ENCODE data around the gene FHL1.

Gene FHL1

DNA sequence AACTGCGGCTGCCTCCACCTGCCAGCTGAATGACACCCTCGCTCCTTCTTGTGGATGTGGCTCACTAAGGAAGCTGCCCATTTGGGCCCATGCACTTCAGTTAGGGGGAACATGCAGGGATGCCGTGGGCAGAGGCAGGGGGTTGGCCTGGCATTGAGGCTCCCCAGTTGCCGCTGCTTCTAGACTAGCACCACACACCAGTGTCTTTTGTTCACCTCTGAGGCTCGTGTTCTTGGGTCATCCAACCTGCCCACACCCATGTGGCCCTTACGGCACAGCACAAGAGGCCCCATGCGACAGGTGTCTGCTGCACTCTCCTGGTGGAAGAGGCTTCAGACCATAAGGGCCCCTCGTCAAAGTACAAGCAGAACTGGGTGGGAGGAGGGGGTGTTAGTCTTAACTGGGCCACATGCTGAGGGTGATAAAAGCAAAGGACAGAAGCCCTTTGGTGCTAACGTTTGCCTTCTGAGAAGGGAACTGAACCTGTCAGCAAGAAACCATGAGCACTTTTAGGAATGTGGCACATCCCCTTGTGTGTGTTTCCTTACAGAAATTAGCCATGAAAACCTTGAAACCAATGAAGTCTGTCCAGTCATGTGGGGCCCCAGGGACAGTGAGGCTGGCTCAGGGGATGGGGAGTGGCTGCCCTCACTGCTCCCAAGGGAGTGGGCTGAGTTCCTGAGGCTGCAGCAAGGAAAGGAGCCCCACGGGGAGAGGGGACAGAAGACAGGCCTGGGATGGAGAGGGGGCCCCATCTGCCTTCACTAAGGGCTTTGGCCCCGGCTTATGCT lies 64.6 kb downstream of the FHL1 start:
- no peaks in the 10 kb centered on the region for H3K4me1 ChIP-seq (ENCODE audit: control insufficient read depth, low read depth, low read length)
- peaks cover 4% of the 10 kb centered on the region for H3K9me3 ChIP-seq (ENCODE audit: control insufficient read depth, low read depth, low read length)
- no peak overlapping the region for H3K9ac ChIP-seq (ENCODE audit: low read length)
- H3K27ac ChIP-seq (ENCODE audit: low read length): no peak overlapping the region
- no peaks in the 10 kb centered on the region for H3K36me3 ChIP-seq (ENCODE audit: control insufficient read depth, low read depth, low read length)
- no peaks in the 10 kb centered on the region for H3K27me3 ChIP-seq (ENCODE audit: control insufficient read depth, insufficient read depth, low read length)
- no peak overlapping the region for H3K4me3 ChIP-seq (ENCODE audit: low read length)

GRCh38 chrX:136212557-136213111 lies 65.3 kb downstream of the FHL1 start:
- Histone ChIP-seq H3K9ac (ENCODE audit: low read length) (no peak overlapping the region), H3K27ac (ENCODE audit: low read length) (no peak overlapping the region), H3K36me3 (ENCODE audit: control insufficient read depth, low read depth, low read length) (no peaks in the 10 kb centered on the region), H3K27me3 (ENCODE audit: control insufficient read depth, insufficient read depth, low read length) (no peaks in the 10 kb centered on the region), H3K4me1 (ENCODE audit: control insufficient read depth, low read depth, low read length) (no peaks in the 10 kb centered on the region), H3K9me3 (ENCODE audit: control insufficient read depth, low read depth, low read length) (peaks cover 4% of the 10 kb centered on the region), H3K4me3 (ENCODE audit: low read length) (no peak overlapping the region)

DNA sequence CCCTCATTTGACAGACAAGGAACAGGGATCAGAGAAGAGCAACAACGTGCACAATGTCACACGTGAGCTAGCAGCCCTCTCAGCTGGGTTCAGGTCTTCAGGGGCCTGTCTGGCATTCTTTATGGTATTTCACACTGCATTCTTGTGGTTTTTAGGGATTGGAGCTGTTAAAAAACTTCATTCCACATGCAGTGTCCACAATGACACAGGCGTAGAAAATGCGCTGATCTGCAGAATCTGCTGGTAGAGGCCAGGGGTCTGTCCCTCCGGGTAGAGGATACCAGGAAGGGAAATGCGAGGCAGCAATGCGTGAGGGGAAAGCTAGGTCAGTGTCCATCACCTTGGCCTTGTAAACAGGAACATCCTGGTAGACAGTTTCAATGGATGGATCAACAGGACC lies 67.2 kb downstream of the FHL1 start:
- Histone ChIP-seq H3K36me3 (ENCODE audit: control insufficient read depth, low read depth, low read length) (peaks cover 7% of the 10 kb centered on the region), H3K9me3 (ENCODE audit: control insufficient read depth, low read depth, low read length) (peaks cover 10% of the 10 kb centered on the region), H3K27ac (ENCODE audit: low read length) (no peak overlapping the region), H3K9ac (ENCODE audit: low read length) (no peak overlapping the region), H3K4me3 (ENCODE audit: low read length) (no peak overlapping the region), H3K4me1 (ENCODE audit: control insufficient read depth, low read depth, low read length) (no peaks in the 10 kb centered on the region), H3K27me3 (ENCODE audit: control insufficient read depth, insufficient read depth, low read length) (no peaks in the 10 kb centered on the region)

DNA sequence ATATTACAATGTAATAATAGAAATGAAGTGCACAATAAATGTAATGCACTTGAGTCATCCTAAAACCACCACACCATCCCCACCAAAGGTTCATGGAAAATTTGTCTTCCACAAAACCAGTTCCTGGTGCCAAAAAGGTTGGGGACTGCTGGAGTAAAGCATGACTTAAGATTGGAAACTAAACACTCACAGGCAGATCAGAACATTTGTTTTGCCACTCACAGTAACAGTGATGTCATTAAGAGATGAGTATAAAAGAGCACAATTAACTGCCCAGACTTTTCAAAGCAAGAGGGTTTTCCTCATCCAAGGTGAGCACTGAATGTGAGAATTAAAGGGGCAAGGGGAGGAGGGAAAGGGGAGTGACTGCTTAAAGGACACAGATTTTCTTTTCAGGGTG lies 68.2 kb downstream of the FHL1 start:
- H3K27me3 ChIP-seq (ENCODE audit: control insufficient read depth, insufficient read depth, low read length): no peaks in the 10 kb centered on the region
- no peak overlapping the region for H3K9ac ChIP-seq (ENCODE audit: low read length)
- peaks cover 10% of the 10 kb centered on the region for H3K9me3 ChIP-seq (ENCODE audit: control insufficient read depth, low read depth, low read length)
- H3K4me1 ChIP-seq (ENCODE audit: control insufficient read depth, low read depth, low read length): no peaks in the 10 kb centered on the region
- no peak overlapping the region for H3K4me3 ChIP-seq (ENCODE audit: low read length)
- no peak overlapping the region for H3K27ac ChIP-seq (ENCODE audit: low read length)
- peaks cover 16% of the 10 kb centered on the region for H3K36me3 ChIP-seq (ENCODE audit: control insufficient read depth, low read depth, low read length)

DNA sequence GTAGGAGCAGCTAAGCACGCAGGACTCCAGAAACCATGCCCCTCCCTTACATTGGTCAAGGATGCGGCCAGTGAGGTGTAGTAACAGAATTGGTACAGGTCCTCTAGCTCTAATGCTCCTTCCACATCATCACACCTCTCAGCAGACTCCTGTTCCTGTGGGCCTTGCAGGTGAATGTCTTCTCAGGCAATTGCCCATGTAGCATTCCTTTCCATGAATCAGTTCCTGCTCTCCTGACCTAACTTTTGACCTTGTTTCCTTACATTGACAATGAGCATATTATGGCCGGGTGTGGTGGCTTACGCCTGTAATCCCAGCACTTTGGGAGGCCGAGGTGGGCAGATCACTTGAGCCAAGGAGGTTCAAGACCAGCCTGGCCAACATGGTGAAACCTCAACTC lies 72.6 kb downstream of the FHL1 start:
- Histone ChIP-seq H3K4me1 (ENCODE audit: control insufficient read depth, low read depth, low read length) (no peaks in the 10 kb centered on the region), H3K36me3 (ENCODE audit: control insufficient read depth, low read depth, low read length) (peaks cover 45% of the 10 kb centered on the region), H3K9me3 (ENCODE audit: control insufficient read depth, low read depth, low read length) (peaks cover 19% of the 10 kb centered on the region), H3K9ac (ENCODE audit: low read length) (no peak overlapping the region), H3K27me3 (ENCODE audit: control insufficient read depth, insufficient read depth, low read length) (no peaks in the 10 kb centered on the region), H3K27ac (ENCODE audit: low read length) (no peak overlapping the region), H3K4me3 (ENCODE audit: low read length) (no peak overlapping the region)

DNA sequence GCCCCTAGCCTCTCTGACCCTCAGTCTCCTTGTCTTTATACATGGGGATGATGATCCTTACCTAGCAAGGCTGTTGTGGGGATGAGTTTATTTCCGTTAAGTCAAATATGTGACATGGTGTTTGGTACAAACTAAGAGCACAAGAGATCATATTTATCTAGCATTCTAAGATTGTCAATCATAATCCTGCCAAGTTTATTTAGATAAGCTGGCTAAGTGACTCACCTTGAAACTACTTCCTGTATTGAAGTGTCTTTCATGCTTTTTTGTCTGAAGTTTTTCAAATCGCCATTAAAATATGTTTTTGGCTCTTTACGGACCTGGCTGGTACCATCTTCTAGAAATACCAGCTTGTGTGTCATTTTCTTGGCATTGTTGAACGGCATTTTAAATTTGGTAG lies 73.2 kb downstream of the FHL1 start:
- Histone ChIP-seq H3K9ac (ENCODE audit: low read length) (no peak overlapping the region), H3K27me3 (ENCODE audit: control insufficient read depth, insufficient read depth, low read length) (no peaks in the 10 kb centered on the region), H3K9me3 (ENCODE audit: control insufficient read depth, low read depth, low read length) (peaks cover 19% of the 10 kb centered on the region), H3K27ac (ENCODE audit: low read length) (no peak overlapping the region), H3K36me3 (ENCODE audit: control insufficient read depth, low read depth, low read length) (peaks cover 46% of the 10 kb centered on the region), H3K4me3 (ENCODE audit: low read length) (no peak overlapping the region), H3K4me1 (ENCODE audit: control insufficient read depth, low read depth, low read length) (no peaks in the 10 kb centered on the region)

- H3K27me3 ChIP-seq (ENCODE audit: control insufficient read depth, insufficient read depth, low read length): no peaks in the 10 kb centered on the region
- H3K9me3 ChIP-seq (ENCODE audit: control insufficient read depth, low read depth, low read length): peaks cover 19% of the 10 kb centered on the region
- H3K36me3 ChIP-seq (ENCODE audit: control insufficient read depth, low read depth, low read length): peaks cover 47% of the 10 kb centered on the region
- no peak overlapping the region for H3K27ac ChIP-seq (ENCODE audit: low read length)
- H3K9ac ChIP-seq (ENCODE audit: low read length): no peak overlapping the region
- no peaks in the 10 kb centered on the region for H3K4me1 ChIP-seq (ENCODE audit: control insufficient read depth, low read depth, low read length)
- no peak overlapping the region for H3K4me3 ChIP-seq (ENCODE audit: low read length)
Measured at GRCh38 chrX:136220951-136221350, 73.6 kb downstream of the FHL1 start.

GRCh38 chrX:136221851-136222513 lies 74.6 kb downstream of the FHL1 start:
- Histone ChIP-seq H3K27ac (ENCODE audit: low read length) (no peak overlapping the region), H3K9ac (ENCODE audit: low read length) (no peak overlapping the region), H3K4me1 (ENCODE audit: control insufficient read depth, low read depth, low read length) (no peaks in the 10 kb centered on the region), H3K9me3 (ENCODE audit: control insufficient read depth, low read depth, low read length) (peaks cover 19% of the 10 kb centered on the region), H3K36me3 (ENCODE audit: control insufficient read depth, low read depth, low read length) (peaks cover 53% of the 10 kb centered on the region), H3K4me3 (ENCODE audit: low read length) (no peak overlapping the region), H3K27me3 (ENCODE audit: control insufficient read depth, insufficient read depth, low read length) (no peaks in the 10 kb centered on the region)

GRCh38 chrX:136227074-136227473 lies 79.7 kb downstream of the FHL1 start:
- H3K9me3 ChIP-seq (ENCODE audit: control insufficient read depth, low read depth, low read length): peaks cover 13% of the 10 kb centered on the region
- H3K9ac ChIP-seq (ENCODE audit: low read length): no peak overlapping the region
- no peak overlapping the region for H3K27ac ChIP-seq (ENCODE audit: low read length)
- H3K4me1 ChIP-seq (ENCODE audit: control insufficient read depth, low read depth, low read length): no peaks in the 10 kb centered on the region
- H3K4me3 ChIP-seq (ENCODE audit: low read length): no peak overlapping the region
- peaks cover 42% of the 10 kb centered on the region for H3K36me3 ChIP-seq (ENCODE audit: control insufficient read depth, low read depth, low read length)
- H3K27me3 ChIP-seq (ENCODE audit: control insufficient read depth, insufficient read depth, low read length): no peaks in the 10 kb centered on the region

DNA sequence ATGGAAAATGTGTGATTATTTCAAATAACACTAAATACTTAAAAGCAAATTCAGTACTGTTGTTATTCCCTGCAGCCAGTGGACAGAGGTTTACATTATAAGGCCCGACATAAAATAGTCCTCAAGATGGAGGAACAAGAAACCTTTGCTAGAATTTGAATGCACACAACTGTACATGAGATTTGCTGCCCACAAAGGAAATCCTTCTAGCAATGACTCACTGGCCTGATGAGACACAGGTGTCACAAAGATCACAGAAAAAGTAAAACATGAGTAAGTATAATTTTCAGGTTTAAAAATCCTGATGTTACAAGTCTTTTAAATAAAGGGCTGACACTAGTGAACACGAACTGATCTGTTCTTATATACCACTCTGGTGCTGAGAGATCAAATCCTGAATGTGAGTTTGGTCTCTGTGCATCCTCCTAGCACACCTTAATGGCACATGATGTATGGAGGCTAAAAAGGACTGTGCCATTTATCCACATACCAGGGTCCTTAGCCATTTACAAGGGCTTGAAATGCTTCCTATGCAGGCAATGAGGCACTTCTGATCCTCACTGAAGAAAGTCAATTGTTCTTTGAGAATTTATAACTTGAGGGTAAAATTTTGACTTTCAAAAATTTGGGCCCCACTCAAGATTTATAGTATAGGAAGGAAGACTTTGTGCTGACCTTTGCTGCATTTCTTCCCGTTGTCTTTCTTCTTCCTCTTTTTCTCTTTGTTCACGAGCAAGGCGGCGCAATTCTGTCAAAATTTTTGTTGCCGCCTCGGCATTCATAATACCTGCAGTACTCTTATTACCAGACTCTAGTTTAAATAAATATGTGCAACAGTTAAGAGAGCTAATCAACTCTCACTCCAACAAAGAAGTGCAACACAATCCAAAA lies 80.9 kb downstream of the FHL1 start:
- Histone ChIP-seq H3K4me3 (ENCODE audit: low read length) (no peak overlapping the region), H3K9ac (ENCODE audit: low read length) (no peak overlapping the region), H3K36me3 (ENCODE audit: control insufficient read depth, low read depth, low read length) (peaks cover 41% of the 10 kb centered on the region), H3K9me3 (ENCODE audit: control insufficient read depth, low read depth, low read length) (peaks cover 13% of the 10 kb centered on the region), H3K27ac (ENCODE audit: low read length) (no peak overlapping the region), H3K4me1 (ENCODE audit: control insufficient read depth, low read depth, low read length) (no peaks in the 10 kb centered on the region), H3K27me3 (ENCODE audit: control insufficient read depth, insufficient read depth, low read length) (no peaks in the 10 kb centered on the region)

DNA sequence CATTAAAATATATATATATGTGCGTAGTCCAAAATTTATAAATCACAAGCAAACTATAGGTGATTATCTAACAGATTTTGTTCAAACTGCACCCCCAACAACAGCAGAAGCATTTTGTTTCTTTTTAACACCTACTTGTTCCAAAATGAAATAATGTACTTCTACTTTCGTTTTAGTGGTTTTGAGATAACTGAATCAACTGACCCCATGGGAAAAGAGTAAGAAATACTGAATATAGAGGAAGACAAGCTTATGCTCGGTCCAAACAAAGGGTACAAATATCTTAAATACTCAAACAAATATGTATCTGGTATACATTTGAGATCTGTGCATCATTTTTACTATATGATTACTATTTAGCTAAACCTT lies 81.5 kb downstream of the FHL1 start:
- Histone ChIP-seq H3K27ac (ENCODE audit: low read length) (no peak overlapping the region), H3K9me3 (ENCODE audit: control insufficient read depth, low read depth, low read length) (peaks cover 10% of the 10 kb centered on the region), H3K4me1 (ENCODE audit: control insufficient read depth, low read depth, low read length) (no peaks in the 10 kb centered on the region), H3K36me3 (ENCODE audit: control insufficient read depth, low read depth, low read length) (peaks cover 37% of the 10 kb centered on the region), H3K27me3 (ENCODE audit: control insufficient read depth, insufficient read depth, low read length) (no peaks in the 10 kb centered on the region), H3K4me3 (ENCODE audit: low read length) (no peak overlapping the region), H3K9ac (ENCODE audit: low read length) (no peak overlapping the region)

Measured in iPS-18a (cell line).